Right lobe of liver (tissue), 6 donors: ENCODE measurements around the gene SPATA1. TPM values are rescaled to one million over a fixed set of nuclear protein-coding genes. Genes with fewer than 3 reads are reported as not detected.

Experiments used
- ATAC-seq, 4 donors: fragments of 200-7000 bp; cut with Tn5 transposase; one replicate each; pipeline ENCODE4 v1.9.1; 2020; ENCODE audit warnings: mild to moderate bottlenecking in 4 of 4, moderate library complexity in 4 of 4
- DNase-seq, 3 donors: peaks; one replicate each; pipeline ENCODE4 v3.0.0-alpha.2; 2020
- H3K27ac ChIP-seq, 3 donors: fragments of 200-600 bp; one replicate each; pipeline ENCODE4 v1.8.0; 2022
- H3K27me3 ChIP-seq, 2 donors: fragments of 200-600 bp; one replicate each; pipeline ENCODE4 v1.8.0; 2022
- H3K36me3 ChIP-seq, 4 donors: fragments of 200-600 bp; sonication (generic) in 1 of 4; one replicate each; pipeline versions ENCODE4 v1.5.1 to v1.8.0; 2017 to 2022; ENCODE audit warnings: control low read depth in 1 of 4
- H3K4me1 ChIP-seq, 4 donors: fragments of 200-600 bp; sonication (generic) in 1 of 4; one replicate each; pipeline versions ENCODE4 v1.5.1 to v1.8.0; 2017 to 2022; ENCODE audit warnings: control low read depth in 1 of 4
- H3K4me3 ChIP-seq, 3 donors: fragments of 200-600 bp; one replicate each; pipeline ENCODE4 v1.8.0; 2022
- H3K9me3 ChIP-seq, 4 donors: fragments of 200-600 bp; sonication (generic) in 1 of 4; one replicate each; pipeline versions ENCODE4 v1.5.1 to v1.8.0; 2017 to 2022; ENCODE audit warnings: control low read depth in 1 of 4
- CTCF ChIP-seq, 4 donors: fragments of 200-600 bp in 3 of 4; fragments of 450-650 bp in 1 of 4; IDR thresholded peaks; one replicate each; pipeline versions ENCODE4 v1.5.1 to v1.8.0; 2016 to 2022; ENCODE audit warnings: antibody characterized with exemption in 4 of 4, mild to moderate bottlenecking in 2 of 4
- POLR2A ChIP-seq: fragments of 450-650 bp; IDR thresholded peaks from one replicate; pipeline ENCODE4 v1.6.1; 2017; ENCODE audit warnings: antibody characterized with exemption, mild to moderate bottlenecking
- WGBS: methylation state at CpG from one replicate; pipeline ENCODE4 v1.1.6; 2018; ENCODE audit warnings: low coverage, low lambda C conversion rate; ENCODE audit not compliant: insufficient coverage; ENCODE audit errors: missing lambda C conversion rate; 5-methylcytosine and 5-hydroxymethylcytosine counted together
- intact Hi-C, 2 donors: fragments of 100-400 bp; cut with DNase I; formaldehyde crosslinking; loops; one replicate each; pipeline versions ENCODE4 v1.11.2 to v1.14.1; 2022
- total RNA-seq, 6 experiments: library from RNA; depleted of rRNA in 2 of 6; stranded (reverse); fragments of >200 nt in 2 of 6; fragmentation: NEBNext Ultra II Directional in 3 of 6; extraction: Animal tissue kit (Norgen Biotek cat#: 25700) in 3 of 6; gene quantifications; one replicate each; pipeline versions ENCODE4 v1.1.0 to v1.2.4, GENCODE V29; 2016 to 2023
- donor health status: DM: no; HTN: yes; CAD: no.
- donor health status: DM: no; HTN: no; CAD: no.
- donor health status: DM: no; HTN: no; CAD: no.
- donor health status: DM: no; HTN: yes; CAD: no.
- donor health status: DM: no; HTN: yes; CAD: no.

Gene SPATA1
- total RNA-seq, 6 experiments from 2014 or later, result 0.31 to 1.7 (median 0.92) TPM

GRCh38 chr1:84611796-84612195, 105.6 kb downstream of the SPATA1 start:
- H3K4me3 ChIP-seq, result no peak overlapping the region
- 28% methylated on average over 3 of the region's 3 CpGs for WGBS
- no peak for DNase-seq
- intact Hi-C loops, result no loop called here
- H3K4me1 ChIP-seq, result no peaks in the 10 kb centered on the region
- H3K36me3 ChIP-seq, result no peaks in the 10 kb centered on the region
- H3K27ac ChIP-seq, result no peak overlapping the region
- peak in 2 of 4 donors; percentile 59 to 67 for ATAC-seq
- no peaks in the 10 kb centered on the region for H3K9me3 ChIP-seq
- no peaks in the 10 kb centered on the region for H3K27me3 ChIP-seq
- TF ChIP-seq CTCF (IDR thresholded peaks at IDR 0.05), result no peak
- TF ChIP-seq POLR2A, result no peak

GRCh38 chr1:84613026-84613425, 106.8 kb downstream of the SPATA1 start:
- DNase-seq, result no peak
- H3K27ac ChIP-seq, result no peak overlapping the region
- H3K36me3 ChIP-seq, result no peaks in the 10 kb centered on the region
- no peaks in the 10 kb centered on the region for H3K9me3 ChIP-seq
- intact Hi-C loops, result no loop called here
- no peaks in the 10 kb centered on the region for H3K4me1 ChIP-seq
- H3K27me3 ChIP-seq, result no peaks in the 10 kb centered on the region
- TF ChIP-seq POLR2A, result no peak
- TF ChIP-seq CTCF (IDR thresholded peaks at IDR 0.05), result no peak
- ATAC-seq, result no peak
- H3K4me3 ChIP-seq, result no peak overlapping the region
- WGBS, result no CpG with 5 or more reads among the region's 2 CpGs

DNA sequence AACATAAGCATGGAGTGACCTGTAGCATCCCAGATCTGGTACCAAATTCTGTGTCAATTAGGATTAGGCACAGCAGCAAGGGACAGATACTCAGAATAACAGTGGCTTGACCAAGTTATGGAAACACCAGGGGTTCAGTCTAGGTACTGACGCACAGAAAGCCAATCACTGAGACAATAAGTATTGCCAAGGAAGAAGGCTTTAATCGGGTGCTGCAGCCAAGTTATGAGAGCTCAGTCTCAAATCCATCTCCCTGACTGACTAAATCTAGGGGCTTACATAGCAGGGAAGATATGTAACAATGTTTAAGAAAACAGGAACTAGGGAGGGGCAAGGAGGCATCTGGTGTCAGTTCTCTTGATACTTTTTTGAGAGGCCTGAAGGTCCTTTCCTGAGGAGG, 107.7 kb downstream of the SPATA1 start:
- 93% methylated on average over 2 of the region's 2 CpGs for WGBS
- intact Hi-C loops, result no loop called here
- H3K27ac ChIP-seq, result no peak overlapping the region
- H3K4me3 ChIP-seq, result no peak overlapping the region
- no peaks in the 10 kb centered on the region for H3K4me1 ChIP-seq
- no peak for DNase-seq
- no peaks in the 10 kb centered on the region for H3K36me3 ChIP-seq
- H3K27me3 ChIP-seq, result no peaks in the 10 kb centered on the region
- H3K9me3 ChIP-seq, result no peaks in the 10 kb centered on the region
- ATAC-seq, result no peak
- TF ChIP-seq POLR2A, result no peak

DNA sequence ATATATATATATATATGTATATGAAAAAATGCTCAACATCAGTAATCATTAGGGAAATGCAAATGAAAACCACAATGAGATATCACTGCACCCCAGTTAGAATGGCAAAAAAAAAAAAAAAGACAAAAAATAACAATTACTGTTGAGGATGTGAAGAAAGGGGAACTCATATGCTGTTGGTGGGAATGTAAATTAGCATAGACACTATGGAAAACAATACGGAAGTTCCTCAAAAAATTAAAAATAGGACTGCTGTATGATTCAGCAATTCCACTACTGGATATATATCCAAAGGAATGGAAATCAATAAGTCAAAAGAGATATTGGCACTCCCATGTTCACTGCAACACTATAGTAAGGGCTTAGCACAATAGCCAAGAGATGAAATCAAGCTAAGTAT, 109.6 kb downstream of the SPATA1 start:
- Histone ChIP-seq H3K36me3 (no peaks in the 10 kb centered on the region), H3K9me3 (no peaks in the 10 kb centered on the region), H3K27ac (no peak overlapping the region), H3K27me3 (no peaks in the 10 kb centered on the region), H3K4me1 (no peaks in the 10 kb centered on the region), H3K4me3 (no peak overlapping the region)
- ATAC-seq, result no peak
- no peak for DNase-seq
- 58% methylated on average over 1 of the region's 1 CpG for WGBS
- intact Hi-C loops, result loop anchor here in 1 of 2 donors (5.0 kb wide), 1 partner anchor 173 kb away; no protein-coding TSS in a partner anchor
- no peak for TF ChIP-seq CTCF (IDR thresholded peaks at IDR 0.05)

Other genes with a start within 250 kb of the SPATA1 start
- gene SAMD13, start 204.7 kb upstream of the SPATA1 start, total RNA-seq, result under 1 TPM in 3 of 6 experiments, not detected in 3; 0.40 to 0.68 (median 0.47) TPM
- gene DNASE2B, start 107.9 kb upstream of the SPATA1 start, total RNA-seq, result under 1 TPM in 3 of 6 experiments, not detected in 3; 0.17 to 0.25 (median 0.25) TPM
- gene RPF1, start 27.1 kb upstream of the SPATA1 start, total RNA-seq, result 10 to 100 TPM in 5 of 6 experiments, 1 to 10 TPM in 1; 8.6 to 29.7 (median 14.0) TPM
- gene GNG5, start 195 bp downstream of the SPATA1 start, total RNA-seq, result 10 to 100 TPM; 44.5 to 85.0 (median 54.6) TPM
- 10 to 100 TPM; 18.9 to 29.5 (median 24.4) TPM for gene CTBS, start 68.1 kb downstream of the SPATA1 start, total RNA-seq
- gene SSX2IP, start 184.1 kb downstream of the SPATA1 start, total RNA-seq, result 10 to 100 TPM in 3 of 6 experiments, 1 to 10 TPM in 3; 5.0 to 16.1 (median 8.3) TPM